ENCODE results near the gene KCTD4.

Gene KCTD4

DNA sequence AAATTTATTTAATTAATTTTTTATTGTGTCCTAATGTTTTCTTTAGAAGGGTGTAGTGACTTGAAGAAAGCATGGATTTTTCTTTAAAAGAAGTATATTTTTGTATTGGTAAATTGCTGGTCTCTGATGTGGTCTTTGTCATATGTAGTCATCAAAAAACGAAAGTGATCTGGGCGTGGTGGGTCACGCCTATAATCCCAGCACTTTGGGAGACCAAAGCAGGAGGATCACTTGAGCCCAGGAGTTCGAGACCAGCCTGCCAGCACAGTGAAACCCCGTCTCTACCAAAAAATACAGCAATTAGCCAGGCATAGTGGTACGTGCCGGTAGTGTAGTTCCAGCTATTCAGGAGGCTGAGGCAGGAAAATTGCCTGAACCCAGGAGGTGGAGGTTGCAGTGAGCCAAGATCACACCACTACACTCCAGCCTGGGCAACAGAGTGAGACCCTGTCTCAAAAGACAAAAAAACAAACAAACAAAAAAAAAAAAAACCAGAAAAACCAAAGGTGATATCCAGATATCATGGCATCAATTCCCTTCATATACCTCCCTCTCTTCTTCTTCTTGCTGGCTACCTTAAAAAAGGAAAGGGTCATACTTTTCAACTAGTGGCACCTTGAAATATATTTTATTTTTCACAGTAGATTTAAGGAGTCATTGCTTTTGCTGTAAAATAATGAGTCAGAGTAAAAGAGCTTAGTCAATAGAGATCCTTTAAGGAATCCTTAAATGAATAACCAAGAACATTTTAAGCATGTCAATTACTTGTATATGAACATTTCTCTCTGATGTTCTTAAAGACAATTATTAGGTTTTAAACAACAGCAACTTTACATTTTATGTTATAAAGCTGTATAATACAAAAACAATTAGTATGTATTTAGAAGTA lies 19.9 kb downstream of the KCTD4 start:
- in situ Hi-C loops (cut with MboI; ENCODE audit: low sequenced_read_pairs, unreplicated experiment), result no loop called here
- no peak for DNase-seq (ENCODE audit: low spot score)
- TF ChIP-seq, protein P1, sequence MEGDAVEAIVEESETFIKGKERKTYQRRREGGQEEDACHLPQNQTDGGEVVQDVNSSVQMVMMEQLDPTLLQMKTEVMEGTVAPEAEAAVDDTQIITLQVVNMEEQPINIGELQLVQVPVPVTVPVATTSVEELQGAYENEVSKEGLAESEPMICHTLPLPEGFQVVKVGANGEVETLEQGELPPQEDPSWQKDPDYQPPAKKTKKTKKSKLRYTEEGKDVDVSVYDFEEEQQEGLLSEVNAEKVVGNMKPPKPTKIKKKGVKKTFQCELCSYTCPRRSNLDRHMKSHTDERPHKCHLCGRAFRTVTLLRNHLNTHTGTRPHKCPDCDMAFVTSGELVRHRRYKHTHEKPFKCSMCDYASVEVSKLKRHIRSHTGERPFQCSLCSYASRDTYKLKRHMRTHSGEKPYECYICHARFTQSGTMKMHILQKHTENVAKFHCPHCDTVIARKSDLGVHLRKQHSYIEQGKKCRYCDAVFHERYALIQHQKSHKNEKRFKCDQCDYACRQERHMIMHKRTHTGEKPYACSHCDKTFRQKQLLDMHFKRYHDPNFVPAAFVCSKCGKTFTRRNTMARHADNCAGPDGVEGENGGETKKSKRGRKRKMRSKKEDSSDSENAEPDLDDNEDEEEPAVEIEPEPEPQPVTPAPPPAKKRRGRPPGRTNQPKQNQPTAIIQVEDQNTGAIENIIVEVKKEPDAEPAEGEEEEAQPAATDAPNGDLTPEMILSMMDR (IDR thresholded peaks at IDR 0.05; ENCODE audit: borderline replicate concordance, control extremely low read depth, extremely low read depth, insufficient read depth, missing control alignments), result no peak

DNA sequence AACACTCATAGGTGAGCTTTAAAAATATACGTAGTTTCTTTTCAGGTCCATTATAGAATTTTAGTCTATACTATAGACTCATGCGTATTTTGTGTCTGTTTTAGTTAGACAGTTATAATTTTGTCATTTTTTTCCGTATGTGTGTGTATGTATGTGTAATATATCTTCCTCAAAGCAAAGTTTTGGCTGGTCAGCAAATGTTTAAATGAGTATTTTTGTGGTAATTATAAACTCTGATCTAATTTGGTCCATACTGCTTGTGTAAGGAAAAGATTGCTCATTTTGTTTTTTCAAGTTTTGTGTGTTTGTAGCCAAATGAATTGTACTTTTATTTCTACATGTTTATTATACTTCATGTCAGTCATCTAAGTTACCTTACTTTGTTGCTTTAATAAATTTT lies 20.5 kb downstream of the KCTD4 start:
- TF ChIP-seq, protein P1 (IDR thresholded peaks at IDR 0.05; ENCODE audit: borderline replicate concordance, control extremely low read depth, extremely low read depth, insufficient read depth, missing control alignments), result no peak
- in situ Hi-C loops (cut with MboI; ENCODE audit: low sequenced_read_pairs, unreplicated experiment), result no loop called here
- no peak for DNase-seq (ENCODE audit: low spot score)

DNA sequence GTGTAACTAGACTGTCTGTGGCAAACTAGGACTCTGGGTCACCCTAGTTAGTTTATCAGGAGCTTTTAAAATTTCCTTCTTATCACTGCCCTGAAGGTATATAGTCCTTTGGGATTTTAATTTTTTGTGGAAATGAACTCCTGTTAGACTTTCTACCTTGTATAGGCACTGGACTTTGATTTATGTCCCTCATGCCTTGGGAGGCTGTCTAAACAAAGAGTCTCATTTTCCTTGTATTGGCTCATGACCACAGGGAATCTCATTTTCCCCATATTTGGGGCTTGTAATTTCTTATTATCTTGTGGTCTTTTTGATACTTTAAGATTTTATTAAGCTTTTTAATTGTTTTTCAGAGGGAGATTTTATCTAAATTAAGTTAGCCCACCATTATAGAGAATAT lies 21.4 kb downstream of the KCTD4 start:
- in situ Hi-C loops (cut with MboI; ENCODE audit: low sequenced_read_pairs, unreplicated experiment), result no loop called here
- DNase-seq (ENCODE audit: low spot score), result no peak
- TF ChIP-seq, protein P1 (IDR thresholded peaks at IDR 0.05; ENCODE audit: borderline replicate concordance, control extremely low read depth, extremely low read depth, insufficient read depth, missing control alignments), result no peak

DNA sequence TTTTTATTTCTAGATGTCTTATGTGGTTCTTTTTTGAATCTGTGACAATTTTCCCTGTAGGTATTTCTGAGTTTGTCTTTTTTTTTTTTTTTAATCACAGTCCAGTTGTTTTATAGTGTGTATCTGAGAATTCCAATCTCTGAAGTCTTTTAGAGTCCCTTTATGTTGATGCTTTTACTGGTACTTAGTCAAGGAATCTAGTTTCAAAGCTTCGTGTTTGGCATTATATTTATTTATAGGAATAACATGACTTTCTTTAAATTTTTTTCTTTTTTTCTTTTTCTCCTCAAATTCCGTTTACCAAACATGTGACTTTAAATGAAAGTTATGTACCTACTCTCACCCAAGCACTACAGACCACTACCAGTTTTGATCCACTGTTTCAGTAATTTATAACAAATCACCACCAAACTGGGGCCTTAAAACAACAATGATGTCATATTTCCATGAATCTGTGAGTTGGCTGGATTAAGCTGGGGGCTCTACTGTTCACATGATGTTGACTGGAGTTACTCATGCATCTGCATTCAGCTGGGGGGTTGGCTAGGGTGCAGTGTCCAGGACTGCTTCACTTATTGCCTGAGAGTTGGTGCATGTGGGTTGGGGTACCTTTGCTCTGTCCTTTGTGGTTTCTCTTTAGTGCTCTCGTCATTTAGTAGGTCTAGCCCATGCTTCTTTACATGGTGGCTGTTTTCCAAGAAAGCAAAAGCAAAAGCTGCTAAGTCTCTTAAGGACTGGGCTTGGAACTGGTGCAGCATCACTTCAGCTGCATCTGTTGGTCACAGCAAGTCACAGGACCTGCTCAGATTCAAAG lies 22.3 kb downstream of the KCTD4 start:
- no peak for DNase-seq (ENCODE audit: low spot score)
- TF ChIP-seq, protein P1 (IDR thresholded peaks at IDR 0.05; ENCODE audit: borderline replicate concordance, control extremely low read depth, extremely low read depth, insufficient read depth, missing control alignments), result no peak
- in situ Hi-C loops (cut with MboI; ENCODE audit: low sequenced_read_pairs, unreplicated experiment), result no loop called here

DNA sequence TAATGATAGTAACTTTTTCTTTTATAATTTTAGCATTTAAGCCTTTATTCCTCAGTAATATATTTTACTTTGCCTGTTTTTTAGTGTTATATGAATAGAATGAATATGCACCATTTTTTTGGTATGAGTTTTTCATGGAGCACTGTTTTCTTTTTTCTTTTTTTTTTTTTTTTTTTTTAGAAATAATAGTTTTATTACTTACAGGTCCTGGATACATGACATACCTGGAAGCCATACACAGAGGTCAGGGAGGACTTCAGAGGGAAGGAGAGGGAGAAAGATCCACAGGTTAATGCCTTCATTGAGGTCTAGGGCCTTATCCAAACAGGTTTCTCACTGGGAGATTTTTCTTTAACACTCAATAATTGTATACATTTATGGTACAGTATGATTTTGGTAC lies 26.4 kb downstream of the KCTD4 start:
- no peak for DNase-seq (ENCODE audit: low spot score)
- TF ChIP-seq, protein P1 (IDR thresholded peaks at IDR 0.05; ENCODE audit: borderline replicate concordance, control extremely low read depth, extremely low read depth, insufficient read depth, missing control alignments), result no peak
- in situ Hi-C loops (cut with MboI; ENCODE audit: low sequenced_read_pairs, unreplicated experiment), result no loop called here

DNA sequence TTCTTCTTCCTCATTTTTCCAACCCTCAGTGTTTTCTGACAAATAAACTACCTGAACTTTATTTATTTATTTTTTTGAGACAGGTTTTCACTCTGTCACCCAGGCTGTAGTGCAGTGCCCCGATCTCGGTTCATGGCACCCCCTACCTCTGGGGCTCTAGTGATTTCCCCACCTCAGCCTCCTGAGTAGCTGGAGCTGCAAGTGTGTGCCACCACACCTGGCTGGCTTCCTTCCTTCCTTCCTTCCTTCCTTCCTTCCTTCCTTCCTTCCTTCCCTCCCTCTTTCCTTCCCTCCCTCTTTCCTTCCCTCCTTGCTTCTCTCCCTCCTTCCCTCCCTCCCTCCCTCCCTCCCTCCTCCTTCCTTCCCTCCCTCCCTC lies 32.3 kb downstream of the KCTD4 start:
- no peak for DNase-seq (ENCODE audit: low spot score)
- TF ChIP-seq, protein P1 (IDR thresholded peaks at IDR 0.05; ENCODE audit: borderline replicate concordance, control extremely low read depth, extremely low read depth, insufficient read depth, missing control alignments), result no peak
- in situ Hi-C loops (cut with MboI; ENCODE audit: low sequenced_read_pairs, unreplicated experiment), result no loop called here

Data from GM13976 (cell line).